ENCODE results near the gene NR3C2. TPM values are rescaled to one million over a fixed set of nuclear protein-coding genes. Genes with fewer than 3 reads are reported as not detected.
"Not testable (repeated sequence)": the region's sequence is repeated elsewhere in the genome, so short reads cannot be mapped to it uniquely, and the experiment has no call there.

The NR3C2 gene
- total RNA-seq, 1 experiment from 2014 or later, result 1.4 TPM

DNA sequence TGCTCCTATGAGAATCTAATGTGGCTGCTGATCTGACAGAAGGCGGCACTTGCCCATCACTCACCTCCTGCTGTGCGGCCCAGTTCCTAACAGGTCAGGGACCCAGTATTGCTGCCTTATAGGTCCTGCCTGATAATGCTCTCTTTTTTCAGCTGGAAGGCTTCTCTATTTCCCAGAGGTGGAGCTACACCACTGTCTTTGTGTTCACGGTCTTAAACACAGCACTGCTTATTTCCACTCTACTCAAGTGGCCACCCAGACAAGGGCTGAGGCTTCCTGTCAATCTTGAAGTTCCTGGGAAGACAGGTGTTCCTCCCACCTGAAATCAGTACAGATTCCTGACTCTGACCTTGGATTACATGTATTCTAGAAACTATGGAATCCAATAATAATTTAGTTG lies 270.6 kb downstream of the NR3C2 start:
- no peak for DNase-seq (ENCODE audit: low read depth)

GRCh38 chr4:148170408-148171365 lies 271.5 kb downstream of the NR3C2 start:
- DNase-seq (ENCODE audit: low read depth), result no peak

- DNase-seq (ENCODE audit: low read depth), result no peak
Measured at GRCh38 chr4:148166132-148166591, 276.1 kb downstream of the NR3C2 start.

DNA sequence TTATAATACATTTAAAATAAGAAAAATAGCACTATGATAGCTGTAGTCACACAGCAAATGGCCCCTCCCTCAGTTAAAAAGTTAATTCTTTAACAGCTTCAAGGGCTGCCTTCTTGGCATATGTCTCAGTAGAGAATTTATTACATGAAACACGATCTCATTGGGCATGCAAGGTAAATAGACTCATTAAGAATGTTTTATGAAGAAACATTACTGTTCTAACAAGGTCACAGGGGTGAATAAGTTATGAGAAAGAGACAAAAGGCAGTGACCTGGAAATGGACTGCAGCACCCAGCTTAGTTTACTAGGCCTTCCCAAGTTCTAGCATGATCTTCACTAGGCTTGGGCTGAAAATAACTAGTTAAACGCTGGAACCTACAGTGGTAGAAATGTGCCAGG lies 277.7 kb downstream of the NR3C2 start:
- no peak for DNase-seq (ENCODE audit: low read depth)

DNA sequence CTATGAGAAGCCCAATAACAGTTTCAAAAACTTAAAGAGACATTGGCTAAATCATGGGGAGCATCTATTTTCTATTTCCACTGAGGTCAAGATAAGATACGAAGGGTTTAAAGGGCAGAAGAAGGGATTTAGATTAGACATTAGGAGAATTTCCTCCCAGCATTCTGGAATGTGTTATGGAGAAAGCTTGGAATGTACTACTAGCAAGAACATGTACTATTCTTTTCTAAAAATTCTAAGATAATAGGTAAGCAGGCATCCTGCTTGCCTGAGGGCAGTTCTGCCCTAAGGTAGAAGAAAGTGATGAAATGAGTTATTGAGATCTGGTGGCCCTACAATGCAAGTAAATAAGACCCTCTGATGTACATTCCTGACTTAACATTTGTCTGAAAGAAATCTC lies 279.2 kb downstream of the NR3C2 start:
- DNase-seq (ENCODE audit: low read depth), result no peak

GRCh38 chr4:148162519-148162918 lies 279.7 kb downstream of the NR3C2 start:
- DNase-seq (ENCODE audit: low read depth), result no peak

GRCh38 chr4:148161601-148162000 lies 280.6 kb downstream of the NR3C2 start:
- no peak for DNase-seq (ENCODE audit: low read depth)

DNA sequence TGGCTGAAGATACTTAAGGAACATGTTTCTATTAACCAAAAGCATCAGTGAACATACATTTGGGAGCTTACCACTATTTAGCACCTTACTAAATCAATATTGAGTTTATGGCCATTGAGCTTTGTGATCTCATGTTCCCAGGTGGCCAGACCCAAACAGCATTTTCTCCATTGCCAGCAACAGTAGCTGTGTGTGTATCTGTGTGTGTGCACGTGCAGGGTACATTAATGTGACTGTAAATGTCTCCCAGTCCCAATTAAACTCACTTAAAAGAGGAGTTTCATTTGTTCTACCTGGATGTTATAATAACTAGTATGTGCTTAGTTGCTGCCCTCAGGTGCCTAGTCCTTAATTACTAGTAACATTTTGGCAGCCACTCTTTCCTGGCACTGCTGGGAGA lies 282.4 kb downstream of the NR3C2 start:
- DNase-seq (ENCODE audit: low read depth), result no peak

DNA sequence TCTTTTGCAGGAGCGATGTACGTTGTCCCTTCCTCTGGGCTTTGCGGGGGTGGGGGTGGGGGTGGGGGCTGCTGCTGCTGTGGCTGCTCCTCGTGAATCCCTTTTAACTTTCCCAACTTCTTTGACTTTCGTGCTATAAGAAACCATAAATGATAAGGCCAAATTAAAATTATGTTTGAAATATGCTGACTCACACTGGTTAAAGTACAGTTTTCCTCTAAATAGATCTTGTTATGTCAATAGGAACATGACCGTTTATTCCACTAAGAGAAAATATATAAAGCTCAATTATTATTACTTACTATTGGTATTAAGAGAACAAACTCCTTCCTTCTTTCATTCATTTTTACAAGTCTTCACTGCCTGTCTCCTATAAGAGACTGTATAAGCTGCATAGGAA lies 287.4 kb downstream of the NR3C2 start:
- no peak for DNase-seq (ENCODE audit: low read depth)

DNA sequence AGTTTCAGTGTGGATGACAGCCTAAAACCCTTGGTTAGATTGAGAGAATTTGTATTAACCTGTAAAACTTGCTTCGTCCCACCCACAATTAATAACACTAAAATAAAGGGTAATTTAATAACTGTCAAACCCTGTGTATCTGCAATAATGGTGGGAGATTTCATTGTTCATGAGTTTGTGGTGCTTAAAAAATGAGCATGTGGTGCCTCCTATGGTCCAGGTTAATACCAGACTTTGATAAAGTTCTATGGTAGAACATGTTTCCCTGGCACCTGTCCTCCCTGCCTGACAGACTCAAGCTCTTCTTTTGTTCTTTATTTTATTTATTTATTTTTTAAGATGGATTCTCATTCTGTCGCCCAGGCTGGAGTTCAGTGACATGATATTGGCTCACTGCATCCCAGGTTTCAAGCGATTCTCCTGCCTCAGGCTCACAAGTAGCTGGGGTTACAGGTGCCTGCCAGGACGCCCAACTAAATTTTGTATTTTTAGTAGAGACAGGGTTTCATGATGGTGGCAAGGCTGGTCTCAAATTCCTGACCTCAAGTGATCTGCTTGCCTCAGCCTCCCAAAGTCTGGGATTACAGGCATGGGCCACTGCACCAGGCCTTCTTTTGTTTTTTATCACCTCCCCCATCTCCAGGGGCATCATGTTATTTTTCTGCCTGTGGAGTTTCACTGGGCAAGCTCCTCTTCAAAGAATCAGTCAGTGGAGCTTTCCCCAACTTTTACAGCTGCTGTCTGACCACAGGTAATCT lies 289.2 kb downstream of the NR3C2 start:
- DNase-seq (ENCODE audit: low read depth), result no peak

DNA sequence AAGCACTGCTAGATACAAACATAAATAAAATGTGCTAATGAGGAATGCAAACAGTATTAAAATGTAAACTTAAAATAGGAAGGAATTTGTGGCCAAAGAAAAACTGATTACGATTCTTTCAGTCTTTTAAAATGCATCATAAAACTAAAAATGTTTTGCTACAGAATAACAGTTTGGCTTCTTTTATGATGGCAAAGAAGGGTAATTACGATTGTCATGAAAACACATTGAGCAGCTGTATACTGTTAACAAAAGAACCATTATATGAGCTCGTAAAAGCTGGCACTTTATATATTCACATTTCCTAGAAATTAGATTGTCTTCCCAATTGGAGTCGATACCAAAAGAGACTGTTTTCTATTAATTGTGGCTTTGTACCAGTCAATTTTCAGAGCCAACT lies 290.4 kb downstream of the NR3C2 start:
- DNase-seq (ENCODE audit: low read depth), result no peak

DNA sequence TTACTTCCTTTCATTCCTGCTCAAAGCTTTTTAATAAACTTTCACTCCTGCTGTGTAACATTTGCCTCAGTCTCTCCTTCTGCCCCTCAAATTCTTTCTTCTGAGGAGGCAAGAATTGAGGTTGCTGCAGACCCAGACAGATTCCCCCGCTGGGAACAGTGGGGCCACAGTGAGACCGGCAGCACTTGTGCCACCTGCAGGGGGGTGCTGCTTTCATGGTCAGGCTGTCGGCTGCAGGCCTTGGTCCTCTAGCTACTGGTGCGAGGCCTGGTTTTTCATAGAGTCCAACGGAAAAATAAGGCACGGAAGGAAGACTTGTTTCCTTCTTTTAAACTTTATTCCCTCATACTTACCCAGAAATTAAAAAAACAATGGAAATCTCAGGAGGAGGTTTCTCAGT lies 296.7 kb downstream of the NR3C2 start:
- DNase-seq (ENCODE audit: low read depth), result no peak

DNA sequence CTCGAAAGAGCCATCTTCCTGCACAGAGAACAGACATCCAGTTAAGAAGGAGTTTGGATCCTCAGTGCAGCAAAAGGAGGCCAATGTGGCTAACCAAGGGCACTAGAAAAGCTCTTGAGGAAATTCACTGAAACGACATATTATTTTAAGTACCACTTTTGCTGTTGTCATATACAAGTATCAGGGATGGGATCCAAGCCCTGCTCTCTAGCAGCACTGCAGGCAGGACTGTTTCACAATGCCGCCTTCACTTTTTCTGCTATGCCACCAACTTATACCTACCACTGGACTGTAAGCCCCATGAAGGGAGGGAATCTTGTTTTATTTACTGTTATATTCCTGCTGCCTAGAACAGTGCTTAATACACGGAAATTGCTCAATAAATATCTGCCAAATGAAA lies 299.0 kb downstream of the NR3C2 start:
- no peak for DNase-seq (ENCODE audit: low read depth)

DNA sequence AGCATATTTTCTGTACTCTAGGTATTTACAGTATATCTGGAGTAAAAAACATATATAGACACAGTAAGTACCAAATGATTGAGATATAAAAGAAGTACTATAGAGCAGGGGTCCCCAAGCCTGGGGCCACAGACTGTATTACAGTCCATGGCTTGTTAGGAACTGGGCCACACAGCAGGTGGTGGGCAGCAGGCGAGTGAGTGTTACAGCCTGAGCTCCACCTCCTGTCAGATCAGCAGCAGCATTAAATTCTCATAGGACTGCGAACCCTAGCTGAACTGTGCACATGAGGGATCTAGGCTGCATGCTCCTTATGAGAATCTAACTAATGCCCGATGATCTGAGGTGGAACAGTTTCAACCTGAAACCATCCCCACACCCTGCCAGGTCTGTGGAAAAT lies 300.7 kb downstream of the NR3C2 start:
- DNase-seq (ENCODE audit: low read depth), result no peak

GRCh38 chr4:148126825-148127224 lies 315.4 kb downstream of the NR3C2 start:
- DNase-seq (ENCODE audit: low read depth), result no peak

- no peak for DNase-seq (ENCODE audit: low read depth)
Measured at GRCh38 chr4:148124512-148124911, 317.7 kb downstream of the NR3C2 start.

DNA sequence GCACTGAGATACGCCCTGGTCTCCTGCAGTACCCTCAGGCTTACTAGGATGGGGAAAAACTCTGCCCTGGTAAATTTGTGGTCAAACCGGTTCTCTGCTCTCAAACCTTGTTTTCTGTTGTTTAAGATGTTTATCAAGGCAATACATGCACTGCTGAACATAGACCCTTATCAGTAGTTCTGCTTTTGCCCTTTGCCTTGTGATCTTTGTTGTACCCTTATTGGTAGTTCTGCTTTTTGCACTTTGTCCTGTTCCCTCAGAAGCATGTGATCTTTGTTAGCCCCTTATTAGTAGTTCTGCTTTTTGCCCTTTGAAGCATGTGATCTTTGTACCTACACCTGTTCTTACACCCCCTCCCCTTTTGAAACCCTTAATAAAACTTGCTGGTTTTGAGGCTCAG lies 319.1 kb downstream of the NR3C2 start:
- not testable (repeated sequence) for DNase-seq (ENCODE audit: low read depth)

GRCh38 chr4:148120216-148120615 lies 322.0 kb downstream of the NR3C2 start:
- no peak for DNase-seq (ENCODE audit: low read depth)

- no peak for DNase-seq (ENCODE audit: low read depth)
Measured at GRCh38 chr4:148118633-148119032, 323.6 kb downstream of the NR3C2 start.

DNA sequence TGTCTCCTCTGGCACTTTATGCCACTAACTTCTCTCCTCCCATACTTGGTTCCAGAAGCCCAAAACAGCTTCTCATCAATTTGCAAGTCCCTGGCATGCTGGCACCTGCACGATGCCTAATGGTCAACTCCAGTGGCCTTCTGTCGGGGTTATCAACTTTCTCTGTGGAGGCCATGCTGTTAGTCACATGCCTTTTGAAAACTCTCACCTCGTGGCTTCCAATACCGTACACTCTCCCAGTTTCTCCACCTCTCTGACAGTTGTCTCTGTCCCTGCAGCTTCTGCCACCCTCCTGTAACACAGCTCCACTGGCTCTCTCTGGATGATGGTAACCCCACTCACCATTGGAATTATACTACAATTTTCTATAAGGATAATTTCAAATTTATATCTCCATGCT lies 324.0 kb downstream of the NR3C2 start:
- no peak for DNase-seq (ENCODE audit: low read depth)

GRCh38 chr4:148116969-148117368 lies 325.2 kb downstream of the NR3C2 start:
- DNase-seq (ENCODE audit: low read depth), result no peak

DNA sequence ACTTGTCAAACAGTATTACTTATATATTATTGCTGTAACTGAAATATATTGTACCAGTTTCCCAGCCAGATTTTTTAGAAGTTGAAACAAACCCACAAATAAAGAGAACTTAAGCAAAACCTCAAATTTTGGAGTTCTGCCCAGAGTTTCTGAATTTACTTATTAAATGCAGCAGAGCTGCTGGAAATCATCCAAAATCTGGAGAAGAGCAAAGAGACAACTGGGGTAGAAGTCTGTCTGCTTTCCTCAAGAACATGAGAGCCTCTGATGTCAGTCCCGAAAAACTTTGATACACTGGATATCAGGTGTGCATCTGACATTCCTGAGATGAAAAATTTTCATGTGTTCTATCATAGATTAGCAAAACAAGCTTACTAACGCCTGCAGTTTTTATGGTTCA lies 325.9 kb downstream of the NR3C2 start:
- DNase-seq (ENCODE audit: low read depth), result no peak
